Kidney (tissue), 14 donors: ENCODE data around the gene COLEC12. TPM values are rescaled to one million over a fixed set of nuclear protein-coding genes. Genes with fewer than 3 reads are reported as not detected.

Experiments used
- DNase-seq, 5 donors: peaks; one replicate each; pipeline ENCODE4 v3.0.0-alpha.2; 2013 to 2020
- FAIRE-seq: peaks from 2 replicates; lab custom pipeline; 2012; peaks lifted over from hg19 to GRCh38; lab: Jason Lieb, UNC
- H3K27ac ChIP-seq, 2 donors: one replicate each; pipeline ENCODE4 v1.7.0; 2013; ENCODE audit warnings: low read depth in 2 of 2, low read length in 2 of 2, inconsistent platforms in 1 of 2
- H3K27me3 ChIP-seq: one replicate; pipeline ENCODE4 v1.7.1; 2013; ENCODE audit warnings: low read length, inconsistent platforms; ENCODE audit not compliant: control insufficient read depth, insufficient read depth
- H3K36me3 ChIP-seq, 3 donors: one replicate each; pipeline versions ENCODE4 v1.7.0 to v1.7.1; 2013; ENCODE audit warnings: low read length in 3 of 3, control low read depth in 1 of 3, inconsistent platforms in 1 of 3; ENCODE audit not compliant: insufficient read depth in 3 of 3, control insufficient read depth in 2 of 3
- H3K4me1 ChIP-seq, 3 donors: one replicate each; pipeline versions ENCODE4 v1.7.0 to v1.7.1; 2013; ENCODE audit warnings: low read length in 3 of 3, inconsistent platforms in 1 of 3, low read depth in 1 of 3; ENCODE audit not compliant: control insufficient read depth in 2 of 3, insufficient read depth in 2 of 3
- H3K4me3 ChIP-seq, 3 donors: one replicate each; pipeline versions ENCODE4 v1.7.0 to v1.8.1; 2013; ENCODE audit warnings: low read length in 3 of 3, control low read depth in 1 of 3, inconsistent platforms in 1 of 3
- H3K9ac ChIP-seq, 3 donors: one replicate each; pipeline versions ENCODE4 v1.7.0 to v1.7.1; 2013; ENCODE audit warnings: low read length in 3 of 3, control low read depth in 1 of 3, inconsistent platforms in 1 of 3
- H3K9me3 ChIP-seq, 3 donors: one replicate each; pipeline versions ENCODE4 v1.7.0 to v1.7.1; 2013; ENCODE audit warnings: low read length in 3 of 3, control low read depth in 1 of 3, inconsistent platforms in 1 of 3; ENCODE audit not compliant: control insufficient read depth in 2 of 3, insufficient read depth in 1 of 3
- CTCF ChIP-seq: IDR thresholded peaks from 3 replicates; pipeline ENCODE4 v1.5.1; 2012; ENCODE audit warnings: mild to moderate bottlenecking, moderate library complexity, borderline replicate concordance; ENCODE audit not compliant: insufficient read depth; ENCODE audit errors: extremely low read depth
- intact Hi-C: fragments of 100-400 bp; cut with DNase I; formaldehyde crosslinking; loops from one replicate; pipeline ENCODE4 v1.11.1; 2022
- polyA plus RNA-seq: library from polyadenylated mRNA; stranded (reverse); fragments of 350-450 nt; fragmentation: Illumina TruSeq; extraction: RNeasy Lipid Tissue Mini Kit (QIAGEN cat#74804); gene quantifications from one replicate; pipeline ENCODE4 v1.2.3, GENCODE V29; 2014; ENCODE audit warnings: low read depth, low replicate concordance; ENCODE audit not compliant: insufficient read depth
- total RNA-seq: library from RNA; stranded (reverse); fragmentation: NEBNext Ultra II Directional; extraction: Animal tissue kit (Norgen Biotek cat#: 25700); gene quantifications from one replicate; pipeline ENCODE4 v1.2.1, GENCODE V29; 2021
- donor health status: control.
- donor health status: control.
- donor health status: control.
- donor health status: control.
- donor health status: control.
- donor health status: DM: yes; HTN: yes; CAD: no.
- donor health status: Normal renal cell carcinoma (clear cell type).

The COLEC12 gene
- total and polyA plus RNA-seq, 2 donors from 2014 or later = 1.3 to 7.4 TPM

GRCh38 chr18:355678-356077 is 144.8 kb downstream of the COLEC12 start:
- DNase-seq = no peak
- no peak overlapping the region for H3K9ac ChIP-seq
- no peaks in the 10 kb centered on the region for H3K9me3 ChIP-seq
- TF ChIP-seq CTCF = no peak
- H3K4me1 ChIP-seq = no peaks in the 10 kb centered on the region
- H3K27ac ChIP-seq = no peak overlapping the region
- no peaks in the 10 kb centered on the region for H3K36me3 ChIP-seq
- no peak overlapping the region for H3K4me3 ChIP-seq
- H3K27me3 ChIP-seq = no peaks in the 10 kb centered on the region
- FAIRE-seq = no peak
- intact Hi-C loops = no loop called here

- no peak for TF ChIP-seq CTCF
- Histone ChIP-seq H3K9ac (no peak overlapping the region), H3K27me3 (no peaks in the 10 kb centered on the region), H3K4me1 (no peaks in the 10 kb centered on the region), H3K27ac (no peak overlapping the region), H3K36me3 (no peaks in the 10 kb centered on the region), H3K4me3 (no peak overlapping the region), H3K9me3 (no peaks in the 10 kb centered on the region)
- intact Hi-C loops = no loop called here
- FAIRE-seq = no peak
- no peak for DNase-seq
Measured at GRCh38 chr18:354471-354870, 146.0 kb downstream of the COLEC12 start.

GRCh38 chr18:354003-354402 is 146.5 kb downstream of the COLEC12 start:
- H3K27ac ChIP-seq = no peak overlapping the region
- no peak for FAIRE-seq
- H3K9ac ChIP-seq = no peak overlapping the region

More at GRCh38 chr18:354003-354402, 146.5 kb downstream of the COLEC12 start:
- H3K27me3 ChIP-seq = no peaks in the 10 kb centered on the region
- no peak overlapping the region for H3K4me3 ChIP-seq
- H3K9me3 ChIP-seq = no peaks in the 10 kb centered on the region
- H3K4me1 ChIP-seq = no peaks in the 10 kb centered on the region
- DNase-seq = no peak
- H3K36me3 ChIP-seq = no peaks in the 10 kb centered on the region
- intact Hi-C loops = no loop called here
- no peak for TF ChIP-seq CTCF
